A549 (cell line): ENCODE data around the gene CLIP2.
"Not testable (repeated sequence)": the region's sequence is repeated elsewhere in the genome, so short reads cannot be mapped to it uniquely, and the experiment has no call there.

Experiments
- CEBPB ChIP-seq, 2 experiments: fragments of >200 bp in 1 of 2; sonication (Bioruptor Twin) in 1 of 2; formaldehyde crosslinking in 1 of 2; IDR thresholded peaks; 2 replicates each; pipeline ENCODE4 v1.6.1; 2012 to 2016
- EP300 ChIP-seq, 2 experiments: fragments of >200 bp; sonication (Bioruptor Twin); formaldehyde crosslinking; IDR thresholded peaks; 2 replicates in 1 of 2; 3 replicates in 1 of 2; pipeline ENCODE4 v1.6.1; 2016 to 2017
- POLR2A ChIP-seq: IDR thresholded peaks from 2 replicates; pipeline ENCODE4 v1.6.1; 2012; ENCODE audit warnings: mild to moderate bottlenecking, low read length
- RAD21 ChIP-seq, 2 experiments: fragments of >200 bp in 1 of 2; sonication (Bioruptor Twin) in 1 of 2; formaldehyde crosslinking in 1 of 2; IDR thresholded peaks in 1 of 2; conservative IDR thresholded peaks in 1 of 2; 2 replicates in 1 of 2; 3 replicates in 1 of 2; pipeline ENCODE4 v1.6.1; 2012 to 2018; ENCODE audit warnings: inconsistent platforms in 1 of 2
- ZC3H11A ChIP-seq: fragments of 450-650 bp; IDR thresholded peaks from 2 replicates; pipeline ENCODE4 v1.6.1; 2014; ENCODE audit warnings: antibody characterized with exemption, mild to moderate bottlenecking
- TF ChIP-seq, protein P1 (sequence below): fragments of >200 bp; sonication (Bioruptor Twin); formaldehyde crosslinking; IDR thresholded peaks from 3 replicates; pipeline ENCODE4 v1.5.1; 2016
- TF ChIP-seq, protein P2 (sequence below): fragments of 450-650 bp; IDR thresholded peaks from 2 replicates; pipeline ENCODE4 v1.6.1; 2014; ENCODE audit warnings: antibody characterized with exemption
- TF ChIP-seq, protein P3 (sequence below): fragments of 150-350 bp; IDR thresholded peaks from 2 replicates; pipeline ENCODE4 v1.6.1; 2014; ENCODE audit warnings: low read depth, mild to moderate bottlenecking, low read length

DNA sequence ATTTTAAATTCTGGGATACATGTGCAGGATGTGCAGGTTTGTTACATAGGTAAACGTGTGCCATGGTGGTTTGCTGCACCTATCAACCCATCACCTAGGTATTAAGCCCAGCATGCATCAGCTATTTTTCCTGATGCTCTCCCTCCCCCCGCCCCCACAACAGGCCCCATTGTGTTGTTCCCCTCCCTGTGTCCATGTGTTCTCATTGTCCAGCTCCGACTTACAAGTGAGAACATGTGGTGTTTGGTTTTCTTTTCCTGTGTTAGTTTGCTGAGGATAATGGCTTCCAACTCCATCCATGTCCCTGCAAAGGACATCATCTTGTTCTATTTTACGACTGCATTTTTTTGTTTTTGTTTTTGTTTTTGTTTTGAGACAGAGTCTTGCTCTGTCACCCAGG, 26.7 kb downstream of the CLIP2 start:
- TF ChIP-seq, protein P1, sequence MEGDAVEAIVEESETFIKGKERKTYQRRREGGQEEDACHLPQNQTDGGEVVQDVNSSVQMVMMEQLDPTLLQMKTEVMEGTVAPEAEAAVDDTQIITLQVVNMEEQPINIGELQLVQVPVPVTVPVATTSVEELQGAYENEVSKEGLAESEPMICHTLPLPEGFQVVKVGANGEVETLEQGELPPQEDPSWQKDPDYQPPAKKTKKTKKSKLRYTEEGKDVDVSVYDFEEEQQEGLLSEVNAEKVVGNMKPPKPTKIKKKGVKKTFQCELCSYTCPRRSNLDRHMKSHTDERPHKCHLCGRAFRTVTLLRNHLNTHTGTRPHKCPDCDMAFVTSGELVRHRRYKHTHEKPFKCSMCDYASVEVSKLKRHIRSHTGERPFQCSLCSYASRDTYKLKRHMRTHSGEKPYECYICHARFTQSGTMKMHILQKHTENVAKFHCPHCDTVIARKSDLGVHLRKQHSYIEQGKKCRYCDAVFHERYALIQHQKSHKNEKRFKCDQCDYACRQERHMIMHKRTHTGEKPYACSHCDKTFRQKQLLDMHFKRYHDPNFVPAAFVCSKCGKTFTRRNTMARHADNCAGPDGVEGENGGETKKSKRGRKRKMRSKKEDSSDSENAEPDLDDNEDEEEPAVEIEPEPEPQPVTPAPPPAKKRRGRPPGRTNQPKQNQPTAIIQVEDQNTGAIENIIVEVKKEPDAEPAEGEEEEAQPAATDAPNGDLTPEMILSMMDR = not testable (repeated sequence)
- TF ChIP-seq POLR2A; ZC3H11A; CEBPB (IDR thresholded peaks at IDR 0.05); RAD21 (conservative IDR thresholded peaks at IDR 0.05 in 1 of 2, IDR thresholded peaks at IDR 0.05 in 1 of 2); EP300 (IDR thresholded peaks at IDR 0.05): not testable (repeated sequence)
- TF ChIP-seq, protein P2, sequence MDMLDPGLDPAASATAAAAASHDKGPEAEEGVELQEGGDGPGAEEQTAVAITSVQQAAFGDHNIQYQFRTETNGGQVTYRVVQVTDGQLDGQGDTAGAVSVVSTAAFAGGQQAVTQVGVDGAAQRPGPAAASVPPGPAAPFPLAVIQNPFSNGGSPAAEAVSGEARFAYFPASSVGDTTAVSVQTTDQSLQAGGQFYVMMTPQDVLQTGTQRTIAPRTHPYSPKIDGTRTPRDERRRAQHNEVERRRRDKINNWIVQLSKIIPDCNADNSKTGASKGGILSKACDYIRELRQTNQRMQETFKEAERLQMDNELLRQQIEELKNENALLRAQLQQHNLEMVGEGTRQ = not testable (repeated sequence)
- TF ChIP-seq, protein P3, sequence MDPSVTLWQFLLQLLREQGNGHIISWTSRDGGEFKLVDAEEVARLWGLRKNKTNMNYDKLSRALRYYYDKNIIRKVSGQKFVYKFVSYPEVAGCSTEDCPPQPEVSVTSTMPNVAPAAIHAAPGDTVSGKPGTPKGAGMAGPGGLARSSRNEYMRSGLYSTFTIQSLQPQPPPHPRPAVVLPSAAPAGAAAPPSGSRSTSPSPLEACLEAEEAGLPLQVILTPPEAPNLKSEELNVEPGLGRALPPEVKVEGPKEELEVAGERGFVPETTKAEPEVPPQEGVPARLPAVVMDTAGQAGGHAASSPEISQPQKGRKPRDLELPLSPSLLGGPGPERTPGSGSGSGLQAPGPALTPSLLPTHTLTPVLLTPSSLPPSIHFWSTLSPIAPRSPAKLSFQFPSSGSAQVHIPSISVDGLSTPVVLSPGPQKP = not testable (repeated sequence)
